GM23248 (cell line): ENCODE results near the gene ARHGAP26. TPM values are rescaled to one million over a fixed set of nuclear protein-coding genes. Genes with fewer than 3 reads are reported as not detected.

ENCODE experiments used
- DNase-seq: peaks from one replicate; pipeline ENCODE4 v3.0.0-alpha.2; 2015
- H2AFZ ChIP-seq: fragments of 200-600 bp; sonication (generic); 2 replicates; pipeline ENCODE4 v1.6.1; 2016; ENCODE audit warnings: antibody characterized with exemption
- H3F3A ChIP-seq: fragments of 200-600 bp; sonication (generic); 2 replicates; pipeline ENCODE4 v1.6.1; 2016; ENCODE audit warnings: mild to moderate bottlenecking, antibody characterized with exemption, mixed run types; ENCODE audit not compliant: insufficient read depth
- H3K27ac ChIP-seq: fragments of 200-600 bp; sonication (generic); 2 replicates; pipeline ENCODE4 v1.5.1; 2016; ENCODE audit warnings: mild to moderate bottlenecking
- H3K27me3 ChIP-seq: fragments of 200-600 bp; sonication (generic); replicated peaks from 2 replicates; pipeline ENCODE4 v1.6.1; 2016; ENCODE audit warnings: mild to moderate bottlenecking; ENCODE audit not compliant: insufficient read depth
- H3K36me3 ChIP-seq: fragments of 200-600 bp; sonication (generic); 2 replicates; pipeline ENCODE4 v1.6.1; 2016; ENCODE audit warnings: low read depth, mild to moderate bottlenecking
- H3K4me1 ChIP-seq: fragments of 200-600 bp; sonication (generic); 2 replicates; pipeline ENCODE4 v1.6.1; 2016; ENCODE audit warnings: mild to moderate bottlenecking; ENCODE audit not compliant: insufficient read depth
- H3K4me2 ChIP-seq: fragments of 200-600 bp; sonication (generic); one replicate; pipeline ENCODE4 v1.6.1; 2016; ENCODE audit warnings: mild to moderate bottlenecking; ENCODE audit not compliant: unreplicated experiment
- H3K4me3 ChIP-seq: fragments of 200-600 bp; sonication (generic); 2 replicates; pipeline ENCODE4 v1.5.1; 2016; ENCODE audit warnings: mild to moderate bottlenecking
- H3K79me2 ChIP-seq: fragments of 200-600 bp; sonication (generic); 2 replicates; pipeline ENCODE4 v1.6.1; 2016; ENCODE audit warnings: mild to moderate bottlenecking; ENCODE audit not compliant: insufficient read depth
- H3K9ac ChIP-seq: fragments of 200-600 bp; sonication (generic); 2 replicates; pipeline ENCODE4 v1.6.1; 2016; ENCODE audit warnings: mild to moderate bottlenecking
- H3K9me2 ChIP-seq: fragments of 200-600 bp; sonication (generic); 2 replicates; pipeline ENCODE4 v1.6.1; 2016; ENCODE audit warnings: mixed run types, mild to moderate bottlenecking, moderate library complexity; ENCODE audit not compliant: insufficient read depth
- H3K9me3 ChIP-seq: fragments of 200-600 bp; sonication (generic); one replicate; pipeline ENCODE4 v1.6.1; 2017; ENCODE audit warnings: low read depth
- H4K20me1 ChIP-seq: fragments of 200-600 bp; sonication (generic); 2 replicates; pipeline ENCODE4 v1.6.0; 2016; ENCODE audit not compliant: insufficient read depth
- EZH2 ChIP-seq: fragments of 200-600 bp; sonication (generic); IDR thresholded peaks from 2 replicates; pipeline ENCODE4 v1.6.1; 2018; ENCODE audit warnings: antibody characterized with exemption, mild to moderate bottlenecking; ENCODE audit not compliant: insufficient read depth, poor library complexity, severe bottlenecking
- EZH2phosphoT487 ChIP-seq: fragments of 200-600 bp; sonication (generic); IDR thresholded peaks from 2 replicates; pipeline ENCODE4 v1.6.1; 2018; ENCODE audit warnings: antibody characterized with exemption, moderate library complexity, mild to moderate bottlenecking, low read depth; ENCODE audit not compliant: insufficient read depth
- WGBS, 2 experiments: methylation state at CpG; one replicate each; pipeline ENCODE4 v1.1.6; 2015 to 2017; ENCODE audit warnings: low lambda C conversion rate in 2 of 2, low coverage in 1 of 2; ENCODE audit errors: missing lambda C conversion rate in 2 of 2; 5-methylcytosine and 5-hydroxymethylcytosine counted together
- in situ Hi-C: fragments of 300-500 bp; cut with MboI; formaldehyde crosslinking; loops from 2 replicates; pipeline ENCODE4 v1.15.0; 2020
- polyA plus RNA-seq: library from polyadenylated mRNA; unstranded; fragments of >200 nt; fragmentation: Nextera tagmentation; extraction: Ambion mirVana; gene quantifications from 2 replicates; pipeline ENCODE4 v1.2.1, GENCODE V29; 2016
- total RNA-seq: library from RNA; depleted of rRNA; stranded (reverse); fragments of >200 nt; shearing (Covaris generic); gene quantifications from 2 replicates; pipeline ENCODE4 v1.2.3, GENCODE V29; 2014

ARHGAP26 gene
- total and polyA plus RNA-seq, 2 experiments from 2014 or later = 1.6 to 1.7 TPM

DNA sequence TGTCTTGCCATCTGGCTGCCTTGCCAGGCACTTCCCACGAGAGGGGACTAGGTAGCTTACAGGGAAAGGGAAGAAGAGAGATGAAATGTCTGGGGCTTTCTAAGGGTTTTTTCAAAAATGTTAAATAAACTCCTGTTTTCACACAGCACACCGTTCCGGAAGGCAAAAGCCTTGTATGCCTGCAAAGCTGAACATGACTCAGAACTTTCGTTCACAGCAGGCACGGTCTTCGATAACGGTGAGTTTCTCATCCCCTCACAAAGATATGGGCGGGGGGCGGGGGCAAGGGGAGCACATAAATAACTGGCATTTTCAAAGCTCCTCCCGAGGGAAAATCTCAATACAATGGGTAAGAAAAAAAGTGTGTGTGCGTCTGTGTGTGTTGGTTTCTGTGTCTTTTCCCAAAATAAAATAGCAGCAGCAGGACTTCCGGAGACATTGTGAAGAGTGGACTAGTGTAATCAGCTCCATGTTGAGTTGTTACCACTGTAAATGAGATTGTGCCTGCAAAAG is 443.7 kb downstream of the ARHGAP26 start:
- Histone ChIP-seq H4K20me1 (no peaks in the 10 kb centered on the region), H3K4me1 (peaks cover 10% of the 10 kb centered on the region), H3F3A (peaks cover 4% of the 10 kb centered on the region), H3K4me2 (no peak overlapping the region), H3K27me3 (no peaks in the 10 kb centered on the region), H3K79me2 (no peaks in the 10 kb centered on the region), H3K4me3 (no peak overlapping the region), H3K9me2 (no peaks in the 10 kb centered on the region), H2AFZ (no peak overlapping the region), H3K27ac (no peak overlapping the region), H3K9me3 (no peaks in the 10 kb centered on the region), H3K36me3 (no peaks in the 10 kb centered on the region), H3K9ac (no peak overlapping the region)
- DNase-seq = peak; percentile 13
- in situ Hi-C loops = no loop called here
- TF ChIP-seq EZH2phosphoT487 (no peak), EZH2 (no peak)
- WGBS, 2 experiments = 76 to 83% methylated on average over 12 of the region's 12 CpGs

DNA sequence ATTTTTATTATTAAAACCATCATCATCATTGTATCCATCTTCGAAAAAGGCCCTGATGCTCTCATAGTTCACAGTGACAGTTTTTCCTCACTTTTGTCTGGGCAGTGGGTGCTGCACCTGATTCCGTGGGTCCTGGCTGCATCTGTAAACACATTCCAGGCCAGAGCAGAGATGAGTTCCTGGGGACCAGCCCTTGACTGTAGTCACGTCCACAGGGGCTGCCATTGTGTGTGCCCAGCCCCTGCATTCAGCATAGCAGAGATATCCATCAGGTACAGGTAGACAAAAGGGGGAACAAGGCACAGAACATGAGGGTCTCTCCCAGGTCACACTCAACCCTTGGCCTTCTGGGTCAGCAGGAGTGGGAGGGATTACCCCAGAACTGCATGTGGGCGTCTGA is 444.3 kb downstream of the ARHGAP26 start:
- Histone ChIP-seq H3K9me3 (no peaks in the 10 kb centered on the region), H3K4me2 (no peak overlapping the region), H3K27me3 (no peaks in the 10 kb centered on the region), H3F3A (no peaks in the 10 kb centered on the region), H2AFZ (no peak overlapping the region), H3K79me2 (no peaks in the 10 kb centered on the region), H3K4me3 (no peak overlapping the region), H4K20me1 (no peaks in the 10 kb centered on the region), H3K27ac (no peak overlapping the region), H3K4me1 (peaks cover 8% of the 10 kb centered on the region), H3K9ac (no peak overlapping the region), H3K36me3 (no peaks in the 10 kb centered on the region), H3K9me2 (no peaks in the 10 kb centered on the region)
- no peak for TF ChIP-seq EZH2phosphoT487
- no peak for TF ChIP-seq EZH2
- no peak for DNase-seq
- WGBS, 2 experiments = 91 to 95% methylated on average over 4 of the region's 4 CpGs
- in situ Hi-C loops = no loop called here

- no peaks in the 10 kb centered on the region for H3K36me3 ChIP-seq
- no peak overlapping the region for H3K9ac ChIP-seq
- no peaks in the 10 kb centered on the region for H3K79me2 ChIP-seq
- no peaks in the 10 kb centered on the region for H3F3A ChIP-seq
- no peaks in the 10 kb centered on the region for H3K27me3 ChIP-seq
- H3K9me2 ChIP-seq = no peaks in the 10 kb centered on the region
- H3K27ac ChIP-seq = no peak overlapping the region
- WGBS, 2 experiments = 83 to 84% methylated on average over 6 of the region's 6 CpGs
- H4K20me1 ChIP-seq = no peaks in the 10 kb centered on the region
- TF ChIP-seq EZH2phosphoT487 (no peak), EZH2 (no peak)
- no peak for DNase-seq
- H3K4me2 ChIP-seq = no peak overlapping the region
- H3K9me3 ChIP-seq = no peaks in the 10 kb centered on the region
- in situ Hi-C loops = no loop called here
- H3K4me3 ChIP-seq = no peak overlapping the region
- H3K4me1 ChIP-seq = peaks cover 12% of the 10 kb centered on the region
- no peak overlapping the region for H2AFZ ChIP-seq
Observed at GRCh38 chr5:143214890-143215289, 444.7 kb downstream of the ARHGAP26 start.

DNA sequence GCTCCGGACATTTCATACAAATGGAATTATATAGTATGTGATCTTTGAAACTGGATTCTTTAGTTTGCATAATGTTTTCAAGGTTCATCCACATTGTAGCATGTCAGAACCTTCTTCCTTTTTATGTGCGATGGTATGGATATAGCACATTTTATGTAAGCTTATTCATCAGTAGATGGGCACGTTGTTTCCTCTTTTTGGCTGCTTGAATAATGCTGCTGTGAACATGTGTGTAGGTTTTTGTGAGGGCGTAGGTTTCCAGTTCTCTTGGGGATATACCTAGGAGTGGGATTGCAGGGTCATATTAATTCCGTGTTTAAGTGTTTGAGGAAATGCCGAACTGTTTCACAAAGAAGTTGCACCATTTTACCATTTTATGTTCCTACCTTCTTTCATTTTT is 445.5 kb downstream of the ARHGAP26 start:
- Histone ChIP-seq H2AFZ (no peak overlapping the region), H3K36me3 (no peaks in the 10 kb centered on the region), H3F3A (no peaks in the 10 kb centered on the region), H3K9me2 (no peaks in the 10 kb centered on the region), H3K4me3 (no peak overlapping the region), H3K9ac (no peak overlapping the region), H3K9me3 (no peaks in the 10 kb centered on the region), H3K27me3 (no peaks in the 10 kb centered on the region), H4K20me1 (no peaks in the 10 kb centered on the region), H3K4me2 (no peak overlapping the region), H3K4me1 (peaks cover 12% of the 10 kb centered on the region), H3K79me2 (no peaks in the 10 kb centered on the region), H3K27ac (no peak overlapping the region)
- WGBS, 2 experiments = 91 to 94% methylated on average over 6 of the region's 6 CpGs
- in situ Hi-C loops = no loop called here
- TF ChIP-seq EZH2 (no peak), EZH2phosphoT487 (no peak)
- no peak for DNase-seq

DNA sequence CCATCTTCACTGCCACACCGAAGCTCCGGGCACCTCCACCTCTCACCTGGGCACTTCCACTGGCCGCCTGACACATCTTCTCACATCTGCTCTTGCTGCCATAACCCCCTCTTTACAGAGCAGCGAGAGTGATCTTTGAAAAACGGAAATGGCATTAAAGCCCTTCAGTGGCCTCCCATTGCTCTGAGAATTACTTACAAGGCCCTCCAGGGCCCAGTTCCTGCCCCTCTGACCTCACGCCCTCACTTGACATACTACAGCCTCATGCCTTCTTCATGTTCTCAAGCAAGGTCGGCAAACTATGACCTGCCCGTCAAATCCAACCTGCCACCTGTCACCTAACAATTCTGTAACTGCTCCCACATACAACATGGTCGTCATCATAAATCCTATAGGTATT is 446.0 kb downstream of the ARHGAP26 start:
- H3K4me2 ChIP-seq = no peak overlapping the region
- no peaks in the 10 kb centered on the region for H3K79me2 ChIP-seq
- H3K9me3 ChIP-seq = no peaks in the 10 kb centered on the region
- DNase-seq = no peak
- no peak overlapping the region for H3K4me3 ChIP-seq
- H3K4me1 ChIP-seq = peaks cover 12% of the 10 kb centered on the region
- H3K27me3 ChIP-seq = no peaks in the 10 kb centered on the region
- H3K9me2 ChIP-seq = no peaks in the 10 kb centered on the region
- no peak overlapping the region for H2AFZ ChIP-seq
- 81 to 82% methylated on average over 9 of the region's 9 CpGs for WGBS, 2 experiments
- H3K27ac ChIP-seq = no peak overlapping the region
- H4K20me1 ChIP-seq = no peaks in the 10 kb centered on the region
- TF ChIP-seq EZH2phosphoT487 (no peak), EZH2 (no peak)
- in situ Hi-C loops = no loop called here
- no peak overlapping the region for H3K9ac ChIP-seq
- no peaks in the 10 kb centered on the region for H3F3A ChIP-seq
- H3K36me3 ChIP-seq = no peaks in the 10 kb centered on the region
